GM21390 (cell line): Measurements from ENCODE around the gene TEX2.
"Not testable (repeated sequence)": the region's sequence is repeated elsewhere in the genome, so short reads cannot be mapped to it uniquely, and the experiment has no call there.

Source experiments
- ATAC-seq: cut with Tn5 transposase; IDR thresholded peaks from one replicate; pipeline ENCODE4 v1.9.1; 2021; ENCODE audit not compliant: unreplicated experiment

Gene TEX2

GRCh38 chr17:64185557-64185956, 77.5 kb downstream of the TEX2 start:
- not testable (repeated sequence) for ATAC-seq

DNA sequence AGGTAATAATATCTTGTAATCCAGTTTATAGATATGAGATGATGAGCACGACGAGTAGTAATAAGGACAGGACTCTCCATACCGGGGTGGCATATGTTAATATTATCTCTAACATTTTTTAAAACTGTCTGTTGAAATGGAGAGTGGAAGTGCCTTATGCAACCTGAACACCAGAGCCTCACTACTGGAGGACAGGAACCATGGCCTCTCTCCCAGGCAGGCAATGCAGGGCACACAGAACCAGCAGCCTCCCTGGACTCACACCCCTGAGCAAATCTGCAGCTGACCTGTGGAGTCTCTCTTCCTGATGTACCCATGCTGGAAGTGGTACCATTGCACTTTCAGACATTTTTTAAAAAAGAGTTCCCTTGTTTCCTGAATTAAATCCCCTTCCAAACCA, 78.0 kb downstream of the TEX2 start:
- no peak for ATAC-seq

- ATAC-seq: no peak
Measured at GRCh38 chr17:64183815-64184214, 79.2 kb downstream of the TEX2 start.

GRCh38 chr17:64182325-64183012, 80.6 kb downstream of the TEX2 start:
- ATAC-seq: no peak

DNA sequence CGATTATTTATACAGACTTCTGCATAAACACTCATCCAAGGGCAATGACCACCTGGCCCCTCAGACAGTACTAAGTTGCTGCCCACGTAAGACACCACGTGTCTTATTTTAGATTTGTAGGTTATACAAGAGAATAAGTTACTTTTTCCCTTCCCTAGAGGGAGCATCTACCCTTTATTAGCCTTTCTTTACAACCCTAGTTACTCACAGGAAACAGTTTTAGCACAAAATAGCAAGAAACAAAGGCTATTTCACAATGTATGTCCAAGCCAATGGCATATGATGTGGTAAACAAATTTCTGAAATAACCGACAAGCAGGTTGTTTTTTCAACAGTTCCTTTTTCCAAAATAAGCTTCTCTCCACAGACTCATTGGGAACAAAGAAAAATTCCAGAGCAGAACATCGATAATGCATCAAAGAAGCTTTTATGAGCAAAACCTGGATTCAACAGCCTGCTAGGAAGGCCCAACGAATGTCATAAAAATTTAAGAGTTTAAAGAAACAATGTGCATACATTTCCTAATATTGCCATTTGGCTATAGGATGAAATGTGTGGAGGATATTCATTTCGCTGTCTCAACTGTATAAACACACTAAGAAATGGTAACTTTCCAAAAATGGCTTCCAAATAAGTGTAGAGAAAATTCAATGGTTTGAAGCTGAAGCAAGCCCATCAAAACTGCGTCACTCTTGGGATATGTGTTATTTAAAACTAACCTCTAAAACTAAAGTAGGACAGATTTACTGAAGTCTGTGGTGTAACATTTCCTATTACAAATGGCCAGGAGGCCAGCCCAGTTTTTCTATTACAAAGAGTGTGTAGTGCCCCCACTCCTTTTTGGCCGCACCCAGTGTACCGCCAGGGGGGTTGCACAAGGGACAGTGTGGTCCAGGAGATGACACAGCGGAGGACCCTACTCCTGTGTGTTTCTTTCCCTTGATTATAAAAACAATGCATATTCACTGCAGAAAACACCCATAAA, 82.7 kb downstream of the TEX2 start:
- no peak for ATAC-seq

DNA sequence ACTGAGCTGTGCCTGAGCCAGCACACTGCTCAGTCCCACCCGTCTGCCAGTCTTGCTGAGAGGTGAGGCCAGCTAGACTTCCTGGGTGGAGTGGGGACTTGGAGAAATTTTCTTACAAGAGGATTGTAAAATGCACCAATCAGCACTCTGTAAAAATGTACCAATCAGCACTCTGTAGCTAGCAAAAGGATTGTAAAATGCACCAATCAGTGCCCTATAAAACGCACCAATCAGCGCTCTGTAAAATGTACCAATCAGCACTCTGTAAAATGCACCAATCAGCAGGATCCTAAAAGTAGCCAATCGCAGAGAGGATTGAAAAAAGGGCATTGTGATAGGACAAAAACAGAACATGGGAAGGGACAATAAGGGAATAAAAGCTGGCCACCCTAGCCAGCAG, 84.0 kb downstream of the TEX2 start:
- not testable (repeated sequence) for ATAC-seq

DNA sequence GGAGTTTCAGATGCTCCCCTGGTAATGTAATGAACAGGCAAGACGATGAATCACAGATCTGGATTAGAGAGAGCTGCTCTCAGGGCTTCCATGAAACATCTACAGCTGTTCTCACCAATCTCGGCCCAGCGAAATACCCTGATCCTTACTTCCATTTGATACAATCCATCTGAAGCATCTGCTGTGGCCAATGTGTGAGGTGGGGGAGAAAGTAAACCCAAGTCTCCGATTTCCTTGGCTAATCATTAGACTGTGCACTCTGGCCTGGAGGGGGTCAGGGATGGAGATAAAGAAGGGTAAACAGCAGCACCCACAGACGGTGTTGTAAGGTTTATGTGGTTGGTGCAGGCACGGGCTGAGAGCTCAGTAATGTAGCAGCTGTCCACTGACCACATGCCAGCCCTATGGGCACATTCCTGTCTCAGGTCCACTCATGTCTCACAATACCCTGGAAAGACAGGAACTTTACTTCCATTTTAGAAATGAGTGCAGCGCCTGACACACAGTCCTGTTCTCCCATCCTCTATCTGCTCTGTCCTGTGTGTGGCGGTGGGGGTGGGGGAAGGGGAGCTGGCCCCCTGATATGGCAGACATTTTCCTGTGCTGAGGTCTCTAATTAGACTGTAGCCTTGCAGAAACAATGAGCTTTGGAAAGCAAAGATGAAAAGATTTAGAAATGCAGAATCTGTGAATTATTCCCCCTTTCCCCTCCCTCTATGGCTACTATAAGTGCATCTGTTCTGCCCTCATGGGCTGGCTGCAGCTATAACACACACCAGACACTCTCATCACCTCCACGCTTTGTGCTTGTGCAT, 84.8 kb downstream of the TEX2 start:
- ATAC-seq: no peak

DNA sequence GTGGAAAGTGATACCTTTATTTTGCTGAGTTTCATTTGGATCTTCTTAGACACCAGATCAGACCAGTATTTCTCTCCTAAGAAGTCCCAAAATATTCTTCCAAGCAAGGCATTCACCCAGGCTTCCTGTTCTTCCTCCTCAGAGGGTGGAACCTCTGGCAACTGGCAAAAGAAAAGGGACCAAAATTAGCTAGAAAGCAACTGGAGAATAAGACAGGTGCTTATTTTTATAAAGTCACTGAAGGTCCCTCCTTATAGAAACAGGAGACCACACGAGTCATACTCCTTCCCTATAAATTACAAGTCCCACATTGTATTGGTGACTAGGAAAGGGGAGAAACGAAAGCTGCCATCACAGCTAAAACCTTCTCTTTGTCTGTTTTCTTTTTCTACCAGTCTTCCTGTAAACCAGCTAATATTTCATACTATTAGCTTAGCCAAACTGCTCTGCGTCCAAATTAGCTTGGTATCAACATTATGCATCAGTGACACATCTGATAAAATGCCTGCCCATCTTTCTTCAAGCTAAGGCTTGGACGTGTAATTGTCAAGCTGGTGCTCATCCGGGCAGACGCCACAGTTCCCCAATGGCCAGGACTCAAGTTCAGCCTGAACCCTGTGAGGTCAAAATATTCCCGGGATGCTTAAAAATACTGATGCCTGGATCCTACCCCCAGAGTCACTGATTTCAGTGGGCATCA, 85.6 kb downstream of the TEX2 start:
- no peak for ATAC-seq

- no peak for ATAC-seq
Measured at GRCh38 chr17:64176556-64176955, 86.5 kb downstream of the TEX2 start.

DNA sequence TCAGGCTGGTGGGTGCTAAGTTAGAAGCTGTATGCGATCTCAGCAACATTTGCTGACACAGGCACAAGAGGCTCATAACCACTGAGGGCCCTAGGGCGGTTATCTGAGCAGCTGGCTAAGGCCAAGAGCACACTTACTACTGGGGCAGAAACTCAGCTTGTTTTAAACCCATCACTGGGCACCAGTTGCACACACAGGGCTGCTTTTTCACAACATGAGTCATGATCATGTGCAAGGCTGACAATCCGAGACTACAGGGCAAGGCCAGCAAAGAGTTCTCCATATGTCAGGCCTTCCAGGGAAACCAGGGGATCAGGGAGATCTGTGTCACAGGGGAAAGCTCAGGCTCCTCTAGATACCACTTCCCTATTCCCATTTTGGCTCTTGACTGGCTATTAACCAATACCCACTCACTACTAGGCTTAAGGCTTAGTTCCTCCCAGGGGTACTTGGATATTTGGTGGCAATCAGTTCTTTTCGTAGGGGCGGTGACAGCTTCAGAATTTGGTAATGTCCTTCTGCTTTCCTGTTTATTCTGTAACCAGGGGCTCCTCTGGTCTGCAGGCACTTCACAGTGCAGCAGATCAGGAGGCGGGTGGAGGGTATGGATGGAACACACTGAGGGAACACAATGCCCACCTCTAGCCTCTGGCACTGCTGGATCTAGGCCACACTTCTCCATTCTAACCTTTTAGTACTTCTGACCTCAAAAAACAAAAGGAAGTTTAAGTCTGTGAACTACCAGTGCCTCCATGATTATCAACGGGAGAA, 88.2 kb downstream of the TEX2 start:
- ATAC-seq: no peak

DNA sequence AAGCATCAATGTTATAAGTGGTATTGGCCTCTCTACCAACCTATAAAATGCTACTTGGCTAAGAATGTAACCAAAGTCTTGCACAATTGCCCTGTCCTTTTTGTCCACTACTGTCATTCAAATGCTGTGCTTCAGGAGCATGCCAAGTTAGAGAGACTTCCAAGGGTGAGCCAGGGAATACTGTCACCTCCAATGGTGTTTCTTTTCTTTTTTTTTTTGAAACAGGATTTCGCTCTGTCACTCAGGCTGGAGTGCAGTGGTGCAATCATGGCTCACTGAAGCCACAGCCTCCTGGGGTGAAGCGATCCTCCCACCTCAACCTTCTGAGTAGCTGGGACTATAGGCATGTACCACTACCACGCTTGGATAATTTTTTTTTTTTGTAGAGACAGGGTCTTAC, 89.4 kb downstream of the TEX2 start:
- ATAC-seq: no peak

- no peak for ATAC-seq
Measured at GRCh38 chr17:64172510-64172909, 90.5 kb downstream of the TEX2 start.

- no peak for ATAC-seq
Measured at GRCh38 chr17:64171041-64171440, 92.0 kb downstream of the TEX2 start.

DNA sequence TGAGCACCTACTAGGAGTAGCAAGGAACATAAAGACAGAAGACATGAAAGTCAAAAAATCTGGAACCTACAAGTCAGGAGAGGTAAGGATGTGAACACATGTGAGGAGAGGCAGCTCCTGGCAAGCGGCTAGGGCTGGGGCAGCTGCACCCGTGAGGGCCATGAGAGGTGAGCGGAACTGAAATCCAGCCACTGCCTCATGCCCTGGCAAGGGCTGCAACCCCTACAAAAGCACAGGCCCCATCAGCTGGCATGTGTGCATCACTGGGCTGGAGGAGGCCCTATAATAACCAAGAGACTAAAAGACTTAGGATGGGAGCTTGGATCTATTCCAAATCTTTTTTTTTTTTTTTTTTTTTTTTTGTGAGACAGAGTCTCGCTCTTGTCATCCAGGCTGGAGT, 92.8 kb downstream of the TEX2 start:
- no peak for ATAC-seq

DNA sequence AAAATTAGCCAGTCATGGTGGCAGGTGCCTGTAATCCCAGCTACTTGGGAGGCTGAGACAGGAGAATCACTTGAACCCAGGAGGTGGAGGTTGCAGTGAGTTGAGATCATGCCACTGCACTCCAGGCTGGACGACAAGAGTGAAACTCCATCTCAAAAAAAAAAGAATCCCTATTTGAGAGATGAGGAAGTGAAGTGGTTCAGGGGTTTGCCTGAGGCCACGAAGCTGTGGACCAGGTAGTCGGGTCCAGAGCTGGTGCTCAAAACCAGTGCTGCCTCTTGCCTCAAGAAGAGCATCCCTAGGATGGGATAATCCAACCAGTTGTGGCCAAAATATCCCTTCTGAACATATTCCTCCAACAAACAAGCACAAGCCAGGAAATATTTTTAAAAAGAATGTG, 95.4 kb downstream of the TEX2 start:
- ATAC-seq: not testable (repeated sequence)

GRCh38 chr17:64166876-64167275, 96.2 kb downstream of the TEX2 start:
- no peak for ATAC-seq

GRCh38 chr17:64165347-64165746, 97.7 kb downstream of the TEX2 start:
- no peak for ATAC-seq

DNA sequence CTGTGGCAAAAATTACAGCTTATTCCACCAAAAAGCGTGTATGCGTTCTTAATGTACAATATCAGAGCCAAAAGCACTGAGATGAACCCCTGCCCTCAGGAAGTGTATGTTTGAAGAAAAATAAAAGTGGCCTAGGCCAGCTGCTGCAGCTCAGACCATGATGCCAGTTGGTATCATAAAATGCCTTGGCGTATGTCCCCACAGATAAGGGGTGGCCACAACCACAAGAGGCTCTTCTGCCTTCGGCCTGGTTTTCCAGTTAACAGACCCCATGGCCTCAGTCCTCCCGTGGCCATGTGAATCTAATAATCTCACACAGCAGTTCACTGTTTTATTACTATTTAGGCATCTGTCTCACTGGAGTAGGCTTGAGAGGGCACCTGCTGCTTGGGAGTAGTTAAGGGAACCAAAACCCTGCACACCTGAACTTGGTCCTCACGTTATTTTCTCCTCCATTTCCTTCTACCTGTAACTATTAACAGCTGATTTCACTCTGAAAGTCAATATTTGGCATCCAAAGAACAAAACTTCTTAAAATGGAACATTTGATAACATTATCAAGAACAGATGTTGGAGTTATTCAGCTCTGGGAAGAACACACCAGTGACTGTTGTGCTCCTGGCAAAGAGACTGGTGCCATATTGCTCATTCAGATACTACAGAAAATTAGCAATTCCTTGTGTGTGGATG, 98.3 kb downstream of the TEX2 start:
- ATAC-seq: no peak

DNA sequence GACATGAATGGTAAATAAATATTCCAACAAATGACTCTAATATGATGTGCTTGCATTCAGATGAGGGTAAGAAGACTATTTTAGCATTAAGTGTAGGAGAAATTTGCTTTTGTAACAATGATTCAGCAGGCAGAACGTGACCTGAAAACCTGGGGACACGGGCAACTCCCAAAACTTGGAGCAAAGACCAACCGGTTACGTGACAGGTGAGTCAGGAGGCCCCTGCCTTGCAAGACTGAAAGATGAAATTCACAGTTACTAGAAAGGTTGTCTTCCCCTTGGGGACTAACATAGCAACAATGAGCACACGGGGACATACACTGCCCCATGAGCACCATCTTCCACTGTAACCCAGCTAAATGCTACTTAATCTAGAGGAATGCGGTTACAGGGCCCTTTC, 99.6 kb downstream of the TEX2 start:
- no peak for ATAC-seq
